Osteocyte (in vitro differentiated cells): ENCODE measurements around the gene CES2. TPM values are rescaled to one million over a fixed set of nuclear protein-coding genes. Genes with fewer than 3 reads are reported as not detected.

Experiments used
- DNase-seq: peaks from one replicate; pipeline ENCODE4 v3.0.0; 2021; ENCODE audit warnings: mixed read lengths; ENCODE audit not compliant: unreplicated experiment; ENCODE audit errors: extremely low spot score
- H3K27ac Mint-ChIP-seq: one replicate; pipeline ENCODE4 v1.8.0; 2021; ENCODE audit warnings: mild to moderate bottlenecking, mixed read lengths; ENCODE audit not compliant: unreplicated experiment
- H3K27me3 Mint-ChIP-seq: one replicate; pipeline ENCODE4 v1.8.0; 2021; ENCODE audit warnings: mixed read lengths; ENCODE audit not compliant: unreplicated experiment
- H3K36me3 Mint-ChIP-seq: one replicate; pipeline ENCODE4 v1.8.0; 2021; ENCODE audit warnings: mixed read lengths; ENCODE audit not compliant: unreplicated experiment
- H3K4me1 Mint-ChIP-seq: one replicate; pipeline ENCODE4 v1.8.0; 2021; ENCODE audit warnings: mixed read lengths; ENCODE audit not compliant: unreplicated experiment
- H3K4me3 Mint-ChIP-seq: one replicate; pipeline ENCODE4 v1.8.0; 2021; ENCODE audit warnings: mild to moderate bottlenecking, moderate library complexity, mixed read lengths; ENCODE audit not compliant: unreplicated experiment
- H3K9me3 Mint-ChIP-seq: one replicate; pipeline ENCODE4 v1.8.0; 2021; ENCODE audit warnings: mixed read lengths; ENCODE audit not compliant: unreplicated experiment
- total RNA-seq: library from RNA; stranded (reverse); gene quantifications from 2 replicates; pipeline ENCODE4 v1.2.1, GENCODE V29; 2021
- TF ChIP-seq, protein P1 (sequence below): fragments of 200-600 bp; sonication (generic); IDR thresholded peaks from 2 replicates; pipeline ENCODE4 v1.5.0; 2021; ENCODE audit warnings: antibody characterized with exemption, mild to moderate bottlenecking, moderate library complexity

The CES2 gene
- total RNA-seq, 1 donor from 2014 or later: 38.6 TPM

- Mint-ChIP-seq H3K27me3 (peaks cover 12% of the 10 kb centered on the region), H3K4me1 (peaks cover 29% of the 10 kb centered on the region), H3K27ac (no peak overlapping the region), H3K9me3 (no peaks in the 10 kb centered on the region), H3K36me3 (peaks cover 2% of the 10 kb centered on the region), H3K4me3 (no peak overlapping the region)
- TF ChIP-seq, protein P1, sequence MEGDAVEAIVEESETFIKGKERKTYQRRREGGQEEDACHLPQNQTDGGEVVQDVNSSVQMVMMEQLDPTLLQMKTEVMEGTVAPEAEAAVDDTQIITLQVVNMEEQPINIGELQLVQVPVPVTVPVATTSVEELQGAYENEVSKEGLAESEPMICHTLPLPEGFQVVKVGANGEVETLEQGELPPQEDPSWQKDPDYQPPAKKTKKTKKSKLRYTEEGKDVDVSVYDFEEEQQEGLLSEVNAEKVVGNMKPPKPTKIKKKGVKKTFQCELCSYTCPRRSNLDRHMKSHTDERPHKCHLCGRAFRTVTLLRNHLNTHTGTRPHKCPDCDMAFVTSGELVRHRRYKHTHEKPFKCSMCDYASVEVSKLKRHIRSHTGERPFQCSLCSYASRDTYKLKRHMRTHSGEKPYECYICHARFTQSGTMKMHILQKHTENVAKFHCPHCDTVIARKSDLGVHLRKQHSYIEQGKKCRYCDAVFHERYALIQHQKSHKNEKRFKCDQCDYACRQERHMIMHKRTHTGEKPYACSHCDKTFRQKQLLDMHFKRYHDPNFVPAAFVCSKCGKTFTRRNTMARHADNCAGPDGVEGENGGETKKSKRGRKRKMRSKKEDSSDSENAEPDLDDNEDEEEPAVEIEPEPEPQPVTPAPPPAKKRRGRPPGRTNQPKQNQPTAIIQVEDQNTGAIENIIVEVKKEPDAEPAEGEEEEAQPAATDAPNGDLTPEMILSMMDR: no peak
- DNase-seq: no peak
These were observed 13.4 kb upstream of the CES2 start for GRCh38 chr16:66921729-66922450.

DNA sequence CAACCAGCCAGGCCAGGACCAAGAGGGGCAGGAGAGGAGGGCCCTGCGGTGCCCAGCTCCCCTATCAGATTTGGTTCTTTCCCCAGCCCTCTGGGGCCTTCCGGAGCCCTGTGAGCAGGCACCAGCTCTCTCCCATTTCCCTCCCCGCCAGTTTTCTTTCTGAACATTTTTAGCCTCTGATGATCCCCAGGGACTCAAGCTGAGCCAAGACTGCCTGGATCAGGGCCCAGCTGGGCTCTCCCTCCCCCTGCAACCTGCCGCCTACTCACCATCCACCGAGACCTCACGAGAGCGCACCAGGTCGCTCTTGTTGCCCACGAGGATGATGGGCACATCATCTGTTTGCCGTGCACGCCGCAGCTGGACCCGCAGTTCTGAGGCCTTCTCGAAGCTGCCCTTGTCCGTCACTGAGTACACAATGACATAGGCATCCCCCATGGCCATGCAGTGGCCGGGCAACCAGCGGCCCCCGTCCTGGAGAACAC, 12.0 kb upstream of the CES2 start:
- Mint-ChIP-seq H3K36me3 (peaks cover 2% of the 10 kb centered on the region), H3K4me1 (peaks cover 37% of the 10 kb centered on the region), H3K27me3 (peaks cover 9% of the 10 kb centered on the region), H3K4me3 (no peak overlapping the region), H3K9me3 (no peaks in the 10 kb centered on the region), H3K27ac (no peak overlapping the region)
- TF ChIP-seq, protein P1: no peak
- DNase-seq: no peak

GRCh38 chr16:66923866-66924265, 11.4 kb upstream of the CES2 start:
- TF ChIP-seq, protein P1: no peak
- H3K9me3 Mint-ChIP-seq: no peaks in the 10 kb centered on the region
- H3K27ac Mint-ChIP-seq: no peak overlapping the region
- H3K27me3 Mint-ChIP-seq: peaks cover 9% of the 10 kb centered on the region
- DNase-seq: no peak
- H3K4me3 Mint-ChIP-seq: no peak overlapping the region
- peaks cover 2% of the 10 kb centered on the region for H3K36me3 Mint-ChIP-seq
- peaks cover 37% of the 10 kb centered on the region for H3K4me1 Mint-ChIP-seq

DNA sequence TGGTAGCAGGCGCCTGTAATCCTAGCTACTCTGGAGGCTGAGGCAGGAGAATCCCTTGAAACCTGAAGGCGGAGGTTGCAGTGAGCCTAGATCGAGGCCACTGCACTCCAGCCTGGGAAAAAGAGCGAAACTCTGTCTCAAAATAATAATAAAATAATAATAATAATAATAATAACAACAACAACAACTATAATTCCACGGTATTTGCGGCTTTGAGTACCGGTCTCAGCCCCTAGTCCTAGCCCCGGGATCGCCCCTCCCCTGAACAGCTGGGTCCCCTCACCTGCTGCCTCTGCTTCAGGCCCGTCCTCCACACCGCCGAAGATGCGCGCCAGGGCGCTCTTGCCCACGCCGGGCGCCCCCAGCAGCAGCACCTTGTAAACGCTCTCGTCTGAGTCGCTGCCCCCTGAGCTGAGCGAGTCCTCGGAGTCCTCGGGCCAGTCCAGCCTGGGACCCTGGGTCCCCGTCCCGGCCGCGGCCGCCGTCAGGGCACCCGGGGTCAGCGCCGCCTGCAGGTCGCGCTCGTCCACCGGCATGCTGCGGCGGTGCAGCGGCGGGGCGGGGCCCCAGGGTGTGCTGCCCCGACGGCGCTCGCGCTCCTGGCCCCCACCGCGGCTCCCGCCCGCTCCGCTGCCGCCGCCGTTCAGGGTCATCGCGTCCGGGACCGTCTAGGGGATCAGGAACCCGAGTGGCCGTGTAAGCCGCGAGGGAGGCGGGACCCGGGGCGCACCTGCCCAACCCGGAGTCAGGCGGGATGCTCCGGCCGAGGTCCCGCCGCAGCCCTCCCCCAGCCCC, 10.6 kb upstream of the CES2 start:
- DNase-seq: no peak
- peaks cover 2% of the 10 kb centered on the region for H3K36me3 Mint-ChIP-seq
- peaks cover 4% of the 10 kb centered on the region for H3K27me3 Mint-ChIP-seq
- TF ChIP-seq, protein P1: peak; percentile 52
- H3K4me3 Mint-ChIP-seq: no peak overlapping the region
- no peak overlapping the region for H3K27ac Mint-ChIP-seq
- H3K4me1 Mint-ChIP-seq: peaks cover 37% of the 10 kb centered on the region
- H3K9me3 Mint-ChIP-seq: no peaks in the 10 kb centered on the region

DNA sequence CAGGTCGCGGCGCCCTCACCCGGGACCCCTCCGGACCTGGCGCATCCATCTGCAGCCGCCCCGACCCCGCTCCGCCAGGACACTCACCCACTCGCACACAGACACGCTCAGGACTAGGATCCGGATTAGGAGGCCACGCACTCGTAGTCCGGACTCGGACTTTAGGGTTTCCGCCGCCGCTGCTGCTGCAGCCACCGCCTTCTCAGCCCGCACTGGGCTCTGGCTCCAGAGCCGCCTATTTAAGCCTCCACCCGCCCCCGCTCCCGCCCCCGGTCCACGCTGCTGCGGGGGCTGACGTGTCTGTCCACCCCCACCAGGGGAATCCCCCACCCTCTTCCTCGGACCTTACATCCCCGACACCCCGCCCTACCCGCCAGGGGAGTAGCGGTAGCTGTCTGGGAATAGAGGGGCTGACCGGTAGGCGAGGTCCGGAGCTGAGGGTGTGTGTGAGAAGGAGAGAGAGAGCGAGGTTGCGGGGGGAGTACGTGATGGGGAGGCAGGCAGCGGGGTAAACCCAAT, 9.9 kb upstream of the CES2 start, which contains the start of gene RRAD:
Gene RRAD, minus strand, starts transcription at position 214 of the 519 bp plus-strand sequence. CDS start 356 bp downstream, outside the sequence.
- Mint-ChIP-seq H3K36me3 (peaks cover 2% of the 10 kb centered on the region), H3K27me3 (peaks cover 4% of the 10 kb centered on the region), H3K4me3 (peak within 1 kb of the TSS; percentile 67), H3K9me3 (no peaks in the 10 kb centered on the region), H3K27ac (peak within 1 kb of the TSS; percentile 66), H3K4me1 (peaks cover 37% of the 10 kb centered on the region)
- DNase-seq: no peak
- TF ChIP-seq, protein P1: no peak
